ENCODE results near the gene DBH.

Gene DBH

DNA sequence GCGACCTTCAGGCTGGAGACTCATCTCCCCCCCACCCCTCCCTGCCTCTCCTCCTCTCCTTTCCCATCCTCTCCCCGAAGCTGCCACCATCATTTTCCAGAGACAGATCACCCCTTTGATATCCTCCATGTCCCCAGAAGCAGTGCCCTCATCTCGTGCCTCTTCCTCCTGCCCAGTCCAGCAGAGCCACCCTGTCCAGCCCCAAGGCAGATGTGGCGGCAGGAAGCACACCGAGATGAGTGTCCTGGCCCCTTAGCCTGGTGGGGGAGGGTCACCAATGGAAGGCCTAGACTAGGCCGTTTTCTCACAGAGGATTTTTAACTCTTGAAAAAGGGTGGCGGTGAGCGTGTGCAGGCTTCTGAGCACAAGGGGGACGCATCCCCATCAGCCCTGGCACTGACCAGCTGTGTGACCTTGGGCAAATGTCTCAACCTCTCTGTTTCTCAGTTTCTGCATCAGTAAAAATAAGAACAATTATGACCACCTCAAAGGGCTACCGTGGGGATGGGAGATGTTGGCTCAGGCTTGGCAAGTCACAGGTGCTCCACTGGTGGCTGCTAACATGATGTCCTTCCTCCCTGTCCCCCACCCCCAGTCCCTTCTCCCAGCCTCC, 53.1 kb downstream of the DBH start:
- H3K4me3 ChIP-seq (ENCODE audit: low read depth, low read length), result no peak overlapping the region
- TF ChIP-seq, protein P1, sequence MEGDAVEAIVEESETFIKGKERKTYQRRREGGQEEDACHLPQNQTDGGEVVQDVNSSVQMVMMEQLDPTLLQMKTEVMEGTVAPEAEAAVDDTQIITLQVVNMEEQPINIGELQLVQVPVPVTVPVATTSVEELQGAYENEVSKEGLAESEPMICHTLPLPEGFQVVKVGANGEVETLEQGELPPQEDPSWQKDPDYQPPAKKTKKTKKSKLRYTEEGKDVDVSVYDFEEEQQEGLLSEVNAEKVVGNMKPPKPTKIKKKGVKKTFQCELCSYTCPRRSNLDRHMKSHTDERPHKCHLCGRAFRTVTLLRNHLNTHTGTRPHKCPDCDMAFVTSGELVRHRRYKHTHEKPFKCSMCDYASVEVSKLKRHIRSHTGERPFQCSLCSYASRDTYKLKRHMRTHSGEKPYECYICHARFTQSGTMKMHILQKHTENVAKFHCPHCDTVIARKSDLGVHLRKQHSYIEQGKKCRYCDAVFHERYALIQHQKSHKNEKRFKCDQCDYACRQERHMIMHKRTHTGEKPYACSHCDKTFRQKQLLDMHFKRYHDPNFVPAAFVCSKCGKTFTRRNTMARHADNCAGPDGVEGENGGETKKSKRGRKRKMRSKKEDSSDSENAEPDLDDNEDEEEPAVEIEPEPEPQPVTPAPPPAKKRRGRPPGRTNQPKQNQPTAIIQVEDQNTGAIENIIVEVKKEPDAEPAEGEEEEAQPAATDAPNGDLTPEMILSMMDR (IDR thresholded peaks at IDR 0.05; ENCODE audit: borderline replicate concordance, insufficient read depth, low read depth, low read length), result no peak

DNA sequence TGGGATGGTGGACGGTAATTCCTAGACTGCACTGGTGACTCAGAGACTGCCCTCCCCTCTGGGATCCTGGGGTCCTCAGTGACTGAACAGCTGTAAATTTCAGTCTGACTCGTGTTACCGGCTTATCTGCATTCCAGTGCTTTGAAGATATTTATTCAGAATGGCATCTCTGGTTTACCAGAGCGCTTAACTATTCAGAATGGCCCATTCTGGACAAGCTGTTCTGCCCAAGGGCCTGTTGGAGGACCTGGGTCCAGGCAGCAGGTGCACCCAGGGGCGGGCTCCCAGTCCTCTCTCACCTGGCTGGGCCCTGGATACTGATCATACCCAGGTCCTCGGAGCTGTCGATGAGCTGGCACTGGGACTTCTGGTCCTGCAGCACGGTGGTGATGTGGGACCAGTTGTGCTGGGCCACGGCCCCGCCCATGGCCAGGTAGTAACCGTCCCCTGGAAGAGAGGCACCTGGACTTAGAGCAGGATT, 54.0 kb downstream of the DBH start:
- TF ChIP-seq, protein P1 (IDR thresholded peaks at IDR 0.05; ENCODE audit: borderline replicate concordance, insufficient read depth, low read depth, low read length), result no peak

DNA sequence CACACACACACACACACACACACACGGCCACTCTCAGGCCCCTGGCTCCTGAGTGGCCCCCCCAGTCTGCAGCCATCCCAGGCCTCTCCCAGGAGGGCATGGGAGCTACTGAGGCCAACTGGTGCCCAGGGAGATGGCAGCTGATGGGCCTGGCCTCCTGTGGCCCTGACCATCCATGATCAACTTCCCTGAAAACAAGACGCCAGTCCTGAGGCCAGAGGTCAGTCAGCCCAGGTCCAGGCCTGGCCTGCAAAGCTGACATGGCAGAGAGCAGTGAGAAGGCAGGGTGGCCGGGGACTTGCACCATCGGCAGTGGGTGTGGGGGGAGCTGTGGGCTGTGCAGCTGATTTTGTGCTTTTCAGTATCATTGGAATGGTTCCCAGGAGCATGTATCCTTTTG, 55.0 kb downstream of the DBH start:
- TF ChIP-seq, protein P1 (IDR thresholded peaks at IDR 0.05; ENCODE audit: borderline replicate concordance, insufficient read depth, low read depth, low read length), result no peak
- no peak overlapping the region for H3K4me3 ChIP-seq (ENCODE audit: low read depth, low read length)

More for the DNA sequence above, 54.0 kb downstream of the DBH start:
- H3K4me3 ChIP-seq (ENCODE audit: low read depth, low read length), result no peak overlapping the region

DNA sequence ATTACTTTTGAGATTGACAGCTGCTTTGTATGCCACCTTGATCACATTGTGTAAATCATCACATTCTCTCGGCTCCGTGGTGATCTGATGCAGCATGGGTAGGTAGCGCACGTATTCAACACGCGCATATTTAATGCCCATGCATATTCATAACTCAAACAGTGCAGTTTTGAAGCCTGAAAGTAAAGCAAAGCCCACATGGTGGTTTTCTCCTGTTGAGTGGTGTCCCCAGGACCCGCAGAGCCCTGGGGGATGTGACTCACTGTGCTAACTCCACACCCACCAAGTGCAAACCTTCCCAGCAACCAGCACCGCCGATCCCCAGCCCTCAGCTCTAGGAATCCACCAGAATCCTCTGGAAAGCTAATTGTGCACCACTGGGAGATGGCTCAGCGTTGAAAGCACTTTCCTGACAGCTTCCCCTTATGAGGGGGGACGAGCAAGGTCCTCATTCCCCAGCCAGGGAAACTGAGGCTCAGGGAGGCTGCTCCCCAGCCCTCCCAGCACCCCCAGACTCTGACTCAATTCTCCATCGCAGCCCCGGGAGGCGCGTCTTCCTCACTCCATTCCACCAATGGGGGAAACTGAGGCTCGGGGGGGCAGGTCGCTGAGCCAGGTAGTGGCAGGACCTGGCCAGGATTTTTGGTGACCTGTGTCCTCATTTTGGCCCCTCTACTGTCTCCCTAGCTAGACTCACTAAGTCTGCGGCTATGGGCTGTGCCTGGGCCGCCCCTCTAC, 55.6 kb downstream of the DBH start:
- TF ChIP-seq, protein P1 (IDR thresholded peaks at IDR 0.05; ENCODE audit: borderline replicate concordance, insufficient read depth, low read depth, low read length), result no peak
- no peak overlapping the region for H3K4me3 ChIP-seq (ENCODE audit: low read depth, low read length)

DNA sequence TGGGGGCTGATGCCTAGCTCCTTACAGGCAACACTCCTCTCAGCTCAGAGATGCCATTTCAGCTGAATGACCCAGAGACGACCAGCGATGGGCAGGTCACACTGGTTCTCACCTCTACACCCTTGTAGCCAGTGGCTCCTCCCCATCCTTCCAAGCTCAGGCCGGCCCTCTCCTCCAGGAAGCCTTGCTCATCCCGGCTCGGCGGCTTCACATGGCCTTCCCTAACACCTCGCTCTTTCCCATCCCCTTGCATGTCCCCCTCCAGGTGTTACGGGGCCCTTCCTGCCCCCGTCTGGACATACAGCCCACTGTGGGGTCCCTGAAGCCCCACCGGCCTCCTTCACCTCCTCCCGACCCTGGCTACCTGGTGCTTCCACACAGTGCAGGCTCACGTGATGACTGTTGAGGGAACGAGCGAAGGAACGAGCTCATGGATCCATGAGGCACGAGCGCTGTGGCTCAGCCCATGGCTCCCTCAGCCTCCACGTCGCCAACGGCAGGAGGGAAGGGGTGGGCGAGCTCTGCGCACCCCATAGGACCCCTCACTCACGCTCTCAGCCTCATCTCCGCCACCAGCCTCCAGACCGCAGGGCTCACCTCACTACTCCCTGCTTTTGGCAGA, 56.3 kb downstream of the DBH start:
- TF ChIP-seq, protein P1 (IDR thresholded peaks at IDR 0.05; ENCODE audit: borderline replicate concordance, insufficient read depth, low read depth, low read length), result no peak
- no peak overlapping the region for H3K4me3 ChIP-seq (ENCODE audit: low read depth, low read length)

DNA sequence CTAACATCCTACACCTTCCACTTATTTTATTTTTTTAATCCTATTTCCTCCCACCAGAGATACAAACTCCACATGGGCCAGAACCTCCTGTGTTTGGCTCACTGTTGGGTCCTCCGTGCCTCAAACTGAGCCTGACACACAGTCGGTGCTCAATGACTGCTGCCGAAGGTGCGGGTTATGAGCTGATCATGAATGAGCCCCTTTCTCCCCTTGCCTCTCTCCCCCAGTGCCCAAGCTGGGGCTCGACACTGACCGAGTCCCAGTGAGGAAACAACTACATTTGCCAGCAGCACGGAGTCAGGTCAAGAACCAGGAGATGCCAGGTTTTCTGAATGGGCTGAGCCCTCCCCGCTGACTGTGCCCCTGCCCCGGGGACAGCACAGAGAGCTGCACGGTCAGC, 57.0 kb downstream of the DBH start:
- TF ChIP-seq, protein P1 (IDR thresholded peaks at IDR 0.05; ENCODE audit: borderline replicate concordance, insufficient read depth, low read depth, low read length), result no peak
- H3K4me3 ChIP-seq (ENCODE audit: low read depth, low read length), result no peak overlapping the region
